Endothelial cell of umbilical vein (primary cell): ENCODE results near the gene CYSLTR2. TPM values are rescaled to one million over a fixed set of nuclear protein-coding genes. Genes with fewer than 3 reads are reported as not detected.

ENCODE experiments used
- BruUV-seq: library from RNA; stranded (reverse); fragments of 400-500 nt; replicated peaks from 2 replicates; lab custom pipeline; 2021; lab: Mats Ljungman, UMichigan
- CTCF ChIA-PET: fragments of 300-600, 350-600 bp; sonication (Branson Sonifier 250); formaldehyde crosslinking; loops from one replicate; lab custom pipeline; 2021; ENCODE audit warnings: antibody characterized with exemption, inconsistent platforms; lab: Charles Lee
- POLR2A ChIA-PET: fragments of 300-600, 350-600 bp; sonication (Branson Sonifier 250); formaldehyde crosslinking; loops from one replicate; lab custom pipeline; 2021; ENCODE audit warnings: antibody characterized with exemption, inconsistent platforms; lab: Charles Lee
- DNase-seq: peaks from one replicate; pipeline ENCODE4 v3.0.0-alpha.2; 2011; ENCODE audit warnings: low read depth, low spot score
- FAIRE-seq: peaks from 2 replicates; lab custom pipeline; 2011; peaks lifted over from hg19 to GRCh38; lab: Jason Lieb, UNC
- H2AFZ ChIP-seq: 2 replicates; pipeline ENCODE4 v1.6.0; 2012; ENCODE audit warnings: low read depth, low read length, control low read depth, inconsistent platforms
- H3K27ac ChIP-seq: 2 replicates; pipeline ENCODE4 v1.5.1; 2011; ENCODE audit warnings: low read depth, mild to moderate bottlenecking, control low read depth, low read length, moderate library complexity; ENCODE audit not compliant: insufficient read depth
- H3K27me3 ChIP-seq, 2 experiments: 2 replicates each; pipeline versions ENCODE4 v1.6.0 to v1.6.1; 2011; ENCODE audit warnings: low read length in 2 of 2, mixed read lengths in 1 of 2; ENCODE audit not compliant: control insufficient read depth in 2 of 2, insufficient read depth in 2 of 2
- H3K36me3 ChIP-seq, 2 experiments: 2 replicates in 1 of 2; 3 replicates in 1 of 2; pipeline ENCODE4 v1.5.1; 2011; ENCODE audit warnings: low read length in 2 of 2, mild to moderate bottlenecking in 1 of 2, moderate library complexity in 1 of 2; ENCODE audit not compliant: control insufficient read depth in 2 of 2, insufficient read depth in 2 of 2; ENCODE audit errors: extremely low read depth in 1 of 2
- H3K4me1 ChIP-seq: 3 replicates; pipeline ENCODE4 v1.5.1; 2011; ENCODE audit warnings: mild to moderate bottlenecking, low read length; ENCODE audit not compliant: control insufficient read depth, insufficient read depth; ENCODE audit errors: extremely low read depth
- H3K4me2 ChIP-seq: 2 replicates; pipeline ENCODE4 v1.6.1; 2011; ENCODE audit warnings: low read length, control low read depth, mixed read lengths; ENCODE audit not compliant: insufficient read depth
- H3K4me3 ChIP-seq, 3 experiments: fragments of 200-600 bp in 1 of 3; sonication (generic), shearing (Covaris generic) in 1 of 3; replicated peaks in 1 of 3; 2 replicates each; pipeline ENCODE4 v1.5.1; 2011 to 2016; ENCODE audit warnings: control low read depth in 3 of 3, low read length in 3 of 3, mild to moderate bottlenecking in 2 of 3, inconsistent platforms in 1 of 3, low read depth in 1 of 3, moderate library complexity in 1 of 3; ENCODE audit not compliant: insufficient read depth in 1 of 3
- H3K79me2 ChIP-seq: 2 replicates; pipeline ENCODE4 v1.6.0; 2012; ENCODE audit warnings: low read length, inconsistent platforms; ENCODE audit not compliant: control insufficient read depth, insufficient read depth
- H3K9ac ChIP-seq: replicated peaks from 2 replicates; pipeline ENCODE3; 2011; ENCODE audit warnings: low read length, control low read depth; ENCODE audit not compliant: insufficient read depth; ENCODE audit errors: extremely low read depth
- H3K9me1 ChIP-seq: replicated peaks from 3 replicates; pipeline ENCODE4 v1.6.0; 2011; ENCODE audit warnings: mild to moderate bottlenecking, low read length; ENCODE audit not compliant: control insufficient read depth, insufficient read depth; ENCODE audit errors: extremely low read depth
- H3K9me3 ChIP-seq: replicated peaks from 2 replicates; pipeline ENCODE4 v1.5.1; 2012; ENCODE audit warnings: low read length, inconsistent platforms; ENCODE audit not compliant: control insufficient read depth, insufficient read depth
- H4K20me1 ChIP-seq: replicated peaks from 2 replicates; pipeline ENCODE3; 2011; ENCODE audit warnings: mild to moderate bottlenecking, low read length; ENCODE audit not compliant: control insufficient read depth, insufficient read depth; ENCODE audit errors: extremely low read depth
- EZH2 ChIP-seq: IDR thresholded peaks from 2 replicates; pipeline ENCODE4 v1.6.1; 2012; ENCODE audit warnings: borderline replicate concordance, low read depth, mild to moderate bottlenecking, moderate library complexity, low read length, inconsistent platforms; ENCODE audit not compliant: severe bottlenecking
- FOS ChIP-seq: IDR thresholded peaks from 2 replicates; pipeline ENCODE4 v1.6.1; 2011; ENCODE audit warnings: mild to moderate bottlenecking, low read length, moderate library complexity, borderline replicate concordance; ENCODE audit not compliant: insufficient read depth
- GATA2 ChIP-seq: IDR thresholded peaks from 2 replicates; pipeline ENCODE4 v1.7.0; 2011; ENCODE audit warnings: low read depth, mild to moderate bottlenecking, moderate library complexity, mixed read lengths, low read length; ENCODE audit not compliant: insufficient read length, insufficient read depth
- JUN ChIP-seq: IDR thresholded peaks from 2 replicates; pipeline ENCODE4 v1.6.1; 2011; ENCODE audit warnings: borderline replicate concordance, low read depth; ENCODE audit not compliant: insufficient read length, insufficient read depth
- MYC ChIP-seq: IDR thresholded peaks from one replicate; pipeline ENCODE4 v1.6.1; 2011; ENCODE audit warnings: mild to moderate bottlenecking, low read depth, low read length
- POLR2A ChIP-seq: IDR thresholded peaks from 2 replicates; pipeline ENCODE4 v1.6.1; 2012; ENCODE audit warnings: low read depth, mild to moderate bottlenecking, control low read depth, low read length
- POLR2AphosphoS5 ChIP-seq: IDR thresholded peaks from 2 replicates; pipeline ENCODE4 v1.6.1; 2012; ENCODE audit warnings: low read depth, mild to moderate bottlenecking, control low read depth, low read length, moderate library complexity; ENCODE audit not compliant: insufficient read depth
- dilution Hi-C: fragments of 300-500 bp; cut with MboI; formaldehyde crosslinking; loops from one replicate; pipeline ENCODE4 v1.15.0; 2019; ENCODE audit warnings: low sequenced_read_pairs; ENCODE audit not compliant: extremely low pct_ligation_motif_present
- intact Hi-C: fragments of 100-400 bp; cut with micrococcal nuclease; formaldehyde crosslinking; loops from one replicate; pipeline ENCODE4 v1.10.0; 2022
- polyA plus RNA-seq, 4 experiments: library from polyadenylated mRNA; depleted of rRNA in 3 of 4; stranded (reverse) in 3 of 4; unstranded in 1 of 4; fragments of >200 nt; gene quantifications; 2 replicates each; pipeline versions ENCODE4 v1.2.1 to v1.2.3, GENCODE V29; 2011 to 2012; ENCODE audit warnings: missing spikeins in 1 of 4
- total RNA-seq: library from RNA; stranded (reverse); gene quantifications from 2 replicates; pipeline ENCODE4 v1.2.3, GENCODE V29; 2021
- TF ChIP-seq, protein P1 (sequence below), 2 donors: IDR thresholded peaks; 1 replicate in 1 of 2; 2 replicates in 1 of 2; pipeline ENCODE4 v1.5.1; 2011; ENCODE audit warnings: low read length in 2 of 2, mild to moderate bottlenecking in 2 of 2, moderate library complexity in 2 of 2, control low read depth in 1 of 2, inconsistent platforms in 1 of 2, low read depth in 1 of 2; ENCODE audit not compliant: insufficient read depth in 1 of 2; ENCODE audit errors: extremely low read depth in 1 of 2
- TF ChIP-seq, protein P2 (sequence below): IDR thresholded peaks from 2 replicates; pipeline ENCODE4 v1.6.1; 2011; ENCODE audit not compliant: insufficient read depth, insufficient read length

CYSLTR2 gene
- total and polyA plus RNA-seq, 2 donors (not counting 3 experiments of a cell fraction or from before 2014, with no cell fraction given) = 0.10 to 0.31 TPM

DNA sequence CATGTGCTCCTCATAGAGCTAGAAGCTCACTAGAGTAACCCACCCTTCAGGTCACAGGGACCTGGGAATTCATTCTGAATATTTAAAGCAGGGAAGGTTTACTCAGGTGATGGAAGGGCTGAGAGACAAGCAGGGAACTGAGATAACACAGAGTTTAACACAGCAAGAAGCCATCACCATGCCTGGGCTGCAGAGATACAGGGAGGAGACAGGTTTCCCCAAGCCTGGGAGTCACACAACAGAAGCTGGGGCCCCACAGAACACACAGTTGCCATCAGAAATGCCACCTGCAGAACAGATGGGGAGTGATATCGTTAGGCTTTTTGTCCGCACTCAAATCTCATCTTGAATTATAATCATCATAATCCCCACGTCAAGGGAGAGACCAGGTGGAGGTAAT lies 7.9 kb upstream of the CYSLTR2 start:
- Histone ChIP-seq H3K4me1 (no peaks in the 10 kb centered on the region), H3K4me2 (no peak overlapping the region), H3K4me3 (no peak overlapping the region), H3K9me3 (no peaks in the 10 kb centered on the region), H3K9ac (no peak overlapping the region), H3K36me3 (no peaks in the 10 kb centered on the region), H3K27me3 (peaks cover 0 to 2% of the 10 kb centered on the region in 2 experiments), H3K9me1 (no peaks in the 10 kb centered on the region), H3K27ac (no peak overlapping the region), H4K20me1 (no peaks in the 10 kb centered on the region), H3K79me2 (no peaks in the 10 kb centered on the region), H2AFZ (no peak overlapping the region)
- dilution Hi-C loops (no loop called here), intact Hi-C loops (no loop called here)
- ChIA-PET POLR2A (no interaction called here), CTCF (interaction anchor here (1.1 to 1.3 kb wide), 2 partner anchors 13 to 123 kb away, joined by 3 to 4 read pairs; no protein-coding TSS in a partner anchor)
- DNase-seq = no peak
- no TSS peak for BruUV-seq
- TF ChIP-seq FOS (no peak), GATA2 (no peak), MYC (no peak), JUN (no peak), POLR2AphosphoS5 (no peak), EZH2 (no peak), POLR2A (no peak)
- TF ChIP-seq, protein P1, sequence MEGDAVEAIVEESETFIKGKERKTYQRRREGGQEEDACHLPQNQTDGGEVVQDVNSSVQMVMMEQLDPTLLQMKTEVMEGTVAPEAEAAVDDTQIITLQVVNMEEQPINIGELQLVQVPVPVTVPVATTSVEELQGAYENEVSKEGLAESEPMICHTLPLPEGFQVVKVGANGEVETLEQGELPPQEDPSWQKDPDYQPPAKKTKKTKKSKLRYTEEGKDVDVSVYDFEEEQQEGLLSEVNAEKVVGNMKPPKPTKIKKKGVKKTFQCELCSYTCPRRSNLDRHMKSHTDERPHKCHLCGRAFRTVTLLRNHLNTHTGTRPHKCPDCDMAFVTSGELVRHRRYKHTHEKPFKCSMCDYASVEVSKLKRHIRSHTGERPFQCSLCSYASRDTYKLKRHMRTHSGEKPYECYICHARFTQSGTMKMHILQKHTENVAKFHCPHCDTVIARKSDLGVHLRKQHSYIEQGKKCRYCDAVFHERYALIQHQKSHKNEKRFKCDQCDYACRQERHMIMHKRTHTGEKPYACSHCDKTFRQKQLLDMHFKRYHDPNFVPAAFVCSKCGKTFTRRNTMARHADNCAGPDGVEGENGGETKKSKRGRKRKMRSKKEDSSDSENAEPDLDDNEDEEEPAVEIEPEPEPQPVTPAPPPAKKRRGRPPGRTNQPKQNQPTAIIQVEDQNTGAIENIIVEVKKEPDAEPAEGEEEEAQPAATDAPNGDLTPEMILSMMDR (IDR thresholded peaks at IDR 0.05; ENCODE audit: extremely low read depth in 1 of 2, insufficient read depth in 1 of 2, low read depth in 1 of 2, low read length in 2 of 2) = no peak
- TF ChIP-seq, protein P2, sequence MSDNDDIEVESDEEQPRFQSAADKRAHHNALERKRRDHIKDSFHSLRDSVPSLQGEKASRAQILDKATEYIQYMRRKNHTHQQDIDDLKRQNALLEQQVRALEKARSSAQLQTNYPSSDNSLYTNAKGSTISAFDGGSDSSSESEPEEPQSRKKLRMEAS = no peak
- no peak for FAIRE-seq
